ENCODE measurements around the gene CASQ1. TPM values are rescaled to one million over a fixed set of nuclear protein-coding genes. Genes with fewer than 3 reads are reported as not detected.

The CASQ1 gene
- total RNA-seq, 1 donor from 2014 or later = 3.4 TPM

DNA sequence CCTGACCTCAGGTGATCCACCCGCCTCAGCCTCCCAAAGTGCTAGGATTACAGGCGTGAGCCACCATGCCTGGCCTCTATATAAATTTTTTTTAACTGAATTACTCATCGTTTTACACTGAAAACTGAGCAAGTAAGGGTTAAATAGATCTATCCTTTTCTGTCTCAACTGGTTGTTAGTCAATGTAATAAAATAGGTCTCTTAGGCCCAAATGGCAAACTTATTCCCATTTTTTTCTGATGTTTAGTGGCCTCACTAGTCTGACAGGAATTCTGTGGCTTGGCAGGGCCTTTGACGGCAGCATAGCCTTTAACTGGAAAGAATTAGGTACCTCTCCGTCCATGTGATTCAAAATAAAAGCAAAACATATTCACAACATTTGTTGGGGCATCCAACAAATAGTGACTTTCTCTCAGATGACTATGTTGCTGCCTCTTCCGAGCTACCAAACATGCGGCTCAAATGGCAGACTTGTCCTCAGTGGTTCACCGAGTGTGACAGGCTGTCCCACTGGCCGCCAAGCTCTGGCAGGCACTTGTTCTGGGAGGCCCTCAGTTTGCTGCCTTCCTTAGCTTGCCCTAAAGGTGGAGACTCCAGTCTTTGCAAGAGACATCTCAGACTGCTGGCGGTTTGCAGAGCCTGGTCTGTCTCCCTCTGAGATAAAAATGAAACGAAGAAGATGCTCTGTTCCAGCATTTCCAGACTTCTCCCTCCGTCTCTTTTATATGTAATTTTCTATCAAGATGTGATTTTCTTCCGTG is 21.6 kb upstream of the CASQ1 start:
- no peak for DNase-seq

DNA sequence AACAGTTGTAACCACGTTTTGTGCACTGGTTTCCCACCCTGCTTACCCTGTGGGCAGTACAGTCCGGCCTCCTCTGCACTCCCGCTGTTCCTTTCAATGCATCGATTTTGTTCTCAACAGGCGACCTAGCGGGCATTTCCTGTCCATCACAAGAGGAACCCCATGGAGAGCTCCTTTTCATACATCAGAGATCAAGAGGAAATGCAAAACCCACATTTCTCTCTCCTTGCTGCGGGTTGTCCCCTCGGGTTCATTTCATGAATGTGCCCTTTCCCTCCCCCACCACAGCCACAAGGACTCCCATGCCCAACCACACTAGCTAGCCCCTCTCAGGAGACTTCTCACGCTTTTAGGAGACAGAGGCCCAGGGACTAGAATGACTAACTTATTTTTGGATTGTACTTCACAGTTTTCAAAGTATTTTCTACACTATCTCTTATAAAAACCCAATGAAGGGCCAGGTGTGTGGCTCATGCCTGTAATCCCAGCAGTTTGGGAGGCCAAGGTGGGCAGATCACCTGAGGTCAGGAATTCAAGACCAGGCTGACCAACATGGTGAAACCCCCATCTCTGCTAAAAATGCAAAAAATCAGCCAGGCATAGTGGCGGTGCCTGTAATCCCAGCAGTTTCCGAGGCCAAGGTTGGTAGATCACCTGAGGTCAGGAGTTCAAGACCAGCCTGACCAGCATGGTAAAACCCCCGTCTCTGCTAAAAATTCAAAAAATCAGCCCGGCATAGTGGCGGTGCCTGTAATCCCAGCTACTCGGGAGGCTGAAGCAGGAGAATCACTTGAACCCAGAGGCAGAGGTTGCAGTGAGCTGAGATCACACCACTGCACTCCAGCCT is 20.6 kb upstream of the CASQ1 start:
- no peak for DNase-seq

DNA sequence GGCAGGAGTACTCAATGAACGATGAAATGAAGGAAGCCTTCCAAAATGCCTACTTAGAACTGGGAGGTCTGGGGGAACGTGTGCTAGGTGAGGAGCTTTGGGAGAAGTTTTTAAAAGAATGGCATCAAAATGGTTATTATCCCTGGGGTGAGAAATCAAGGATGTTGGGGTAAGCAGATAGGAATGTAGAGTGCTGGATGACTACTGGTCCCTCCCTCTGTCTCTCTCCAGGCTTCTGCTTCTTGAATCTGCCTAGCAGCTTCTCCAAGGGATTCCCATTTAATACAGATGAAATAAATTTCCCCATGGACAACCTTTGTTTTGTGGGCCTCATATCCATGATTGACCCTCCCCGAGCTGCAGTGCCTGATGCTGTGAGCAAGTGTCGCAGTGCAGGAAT is 19.0 kb upstream of the CASQ1 start:
- DNase-seq = no peak

DNA sequence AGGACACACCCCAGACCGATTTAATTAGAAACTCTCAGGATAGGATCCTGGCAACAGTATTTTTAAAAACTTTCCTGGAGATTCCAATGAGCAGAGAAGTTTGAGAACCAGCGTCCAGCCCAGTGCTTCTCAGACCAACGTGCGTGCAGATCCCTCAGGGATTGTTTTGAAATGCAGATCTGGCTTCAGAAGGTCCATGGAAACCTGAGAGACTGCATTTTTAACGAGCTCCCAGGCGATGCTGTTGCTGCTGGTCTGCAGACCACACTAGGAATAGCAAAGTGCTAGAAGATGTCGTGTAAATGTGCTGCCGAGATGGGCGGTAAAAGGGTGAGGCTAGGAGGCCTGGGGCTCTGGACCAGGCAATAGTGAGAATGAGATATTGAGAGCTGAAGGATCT is 18.4 kb upstream of the CASQ1 start:
- DNase-seq = no peak

DNA sequence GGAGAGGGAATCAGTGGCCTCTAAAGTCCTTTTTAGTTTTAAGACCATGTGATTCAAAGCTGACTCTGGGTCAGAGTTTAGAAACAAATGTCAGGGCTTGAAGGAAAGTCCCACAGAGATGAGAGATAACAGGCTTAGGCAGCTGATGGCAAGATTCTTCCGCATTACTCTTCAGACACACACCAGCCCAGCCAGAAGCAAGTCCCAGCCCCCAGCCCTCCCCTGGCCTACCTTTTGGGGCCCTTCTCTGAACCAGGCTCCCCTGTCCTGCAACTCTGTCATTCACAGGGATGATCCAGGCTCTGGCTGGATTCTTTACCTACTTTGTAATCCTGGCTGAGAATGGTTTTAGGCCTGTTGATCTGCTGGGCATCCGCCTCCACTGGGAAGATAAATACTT is 13.1 kb upstream of the CASQ1 start:
- no peak for DNase-seq

DNA sequence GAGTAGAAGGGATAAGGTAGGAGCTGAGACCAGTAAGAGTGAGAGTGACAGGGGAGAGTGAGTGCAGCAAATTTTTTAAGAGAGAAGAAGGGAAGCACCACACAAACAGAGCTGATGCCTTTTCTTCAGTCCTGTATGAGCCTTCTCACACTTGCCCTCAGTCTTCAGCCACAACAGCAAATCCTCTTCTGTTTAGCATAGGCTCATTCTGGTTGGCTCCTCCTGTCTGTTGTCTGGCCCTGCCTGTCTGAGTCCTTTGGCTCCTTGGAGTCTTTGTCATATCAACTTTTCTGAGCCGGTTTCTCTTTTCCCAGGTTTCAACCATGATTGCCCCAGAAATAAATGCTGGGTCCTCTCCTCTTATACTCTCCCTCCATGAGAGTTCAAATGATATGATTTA is 12.7 kb upstream of the CASQ1 start:
- DNase-seq = no peak

DNA sequence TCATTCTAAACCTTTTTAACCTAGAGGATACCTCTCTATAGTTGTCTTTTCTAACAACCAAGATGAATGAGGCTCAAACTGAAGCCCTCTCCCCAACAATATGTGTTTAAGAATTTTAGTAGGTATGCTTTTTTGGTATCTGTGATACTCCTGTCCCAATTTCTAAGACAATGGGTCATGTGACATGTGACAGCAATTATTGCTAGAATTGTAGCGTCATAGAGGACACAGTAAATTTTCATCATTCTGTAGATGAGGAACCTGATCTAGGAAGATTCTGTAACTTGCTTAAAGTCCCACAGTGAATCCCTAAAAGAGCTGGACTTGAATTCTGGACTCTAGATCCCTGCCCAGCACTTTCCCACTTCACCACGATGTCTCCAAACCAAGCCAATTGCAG is 11.6 kb upstream of the CASQ1 start:
- DNase-seq = no peak

DNA sequence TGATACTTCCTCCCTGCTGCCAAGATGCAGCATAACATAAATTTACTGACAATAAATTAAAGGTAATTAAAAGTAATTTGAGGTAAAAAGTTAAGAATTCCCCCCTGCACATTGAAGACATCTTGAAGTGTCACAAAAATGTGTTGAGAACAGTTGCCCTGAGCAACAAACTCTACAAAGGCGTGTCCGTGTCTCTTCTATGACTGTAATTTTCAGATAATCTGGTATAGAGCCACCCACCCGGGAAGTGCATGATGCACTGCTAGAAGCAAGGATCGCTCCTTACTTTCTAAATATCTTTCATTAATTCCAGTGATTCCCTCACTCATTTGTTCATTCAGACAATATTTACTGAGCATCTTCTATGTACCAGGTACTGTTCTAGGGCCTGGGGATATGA is 11.0 kb upstream of the CASQ1 start:
- DNase-seq = no peak

DNA sequence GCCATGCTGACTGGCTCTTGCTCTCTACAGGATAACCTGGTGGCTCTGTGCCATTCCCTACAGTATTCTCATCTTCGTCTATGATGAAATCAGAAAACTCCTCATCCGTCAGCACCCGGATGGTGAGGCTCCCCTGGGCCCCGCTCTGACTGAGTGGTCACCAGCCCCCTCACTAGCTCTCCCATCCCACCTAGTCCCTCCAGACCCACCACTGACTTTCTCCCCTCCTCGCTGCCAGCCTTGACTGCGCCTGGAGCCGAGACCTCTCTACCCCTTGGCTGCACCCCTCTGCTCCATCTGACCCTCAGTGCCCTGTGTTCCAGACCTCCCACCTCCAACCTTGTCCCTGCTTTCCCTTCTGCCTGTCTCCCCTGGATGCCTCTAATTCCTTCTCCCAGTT is 4.1 kb upstream of the CASQ1 start:
- DNase-seq = no peak

DNA sequence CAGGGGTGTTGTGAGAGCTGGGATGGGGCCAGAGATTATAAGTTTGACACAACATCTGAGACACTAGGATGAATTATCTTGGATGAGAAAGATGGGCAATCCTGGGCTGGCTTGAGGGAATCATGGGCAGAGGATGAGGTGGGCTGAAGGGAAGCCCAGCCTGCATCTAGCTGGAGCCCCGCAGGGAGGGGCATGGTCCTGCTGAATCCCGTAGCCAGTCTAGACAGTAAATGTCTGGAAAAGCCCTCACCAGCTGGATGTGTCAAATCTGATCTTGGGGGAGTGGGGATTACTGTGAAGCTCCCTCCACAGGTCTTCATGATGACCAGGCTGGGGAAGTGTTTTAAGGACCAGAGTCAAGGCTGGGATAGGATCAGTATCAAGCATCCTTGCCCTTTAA is 3.6 kb upstream of the CASQ1 start:
- DNase-seq = no peak

DNA sequence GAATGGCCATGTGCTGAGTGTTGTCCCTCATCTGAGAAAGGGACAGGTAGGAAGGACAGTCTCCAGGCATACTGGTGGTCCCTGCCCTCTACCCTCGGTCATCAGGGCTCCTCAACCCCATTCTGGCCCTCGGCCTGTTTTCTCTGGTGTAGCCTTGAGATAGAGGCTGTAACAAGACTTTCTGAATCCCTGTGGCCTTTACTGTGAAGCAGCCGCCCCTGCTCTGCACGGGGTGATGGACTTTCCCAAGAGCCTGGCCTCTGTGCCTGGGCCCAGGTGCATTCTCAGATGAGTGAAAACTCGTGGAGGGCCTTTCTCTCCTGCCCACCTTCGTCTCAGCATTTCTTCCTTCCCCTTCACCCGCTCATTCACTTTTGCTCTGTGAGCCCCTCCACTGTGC is 3.0 kb upstream of the CASQ1 start:
- no peak for DNase-seq

DNA sequence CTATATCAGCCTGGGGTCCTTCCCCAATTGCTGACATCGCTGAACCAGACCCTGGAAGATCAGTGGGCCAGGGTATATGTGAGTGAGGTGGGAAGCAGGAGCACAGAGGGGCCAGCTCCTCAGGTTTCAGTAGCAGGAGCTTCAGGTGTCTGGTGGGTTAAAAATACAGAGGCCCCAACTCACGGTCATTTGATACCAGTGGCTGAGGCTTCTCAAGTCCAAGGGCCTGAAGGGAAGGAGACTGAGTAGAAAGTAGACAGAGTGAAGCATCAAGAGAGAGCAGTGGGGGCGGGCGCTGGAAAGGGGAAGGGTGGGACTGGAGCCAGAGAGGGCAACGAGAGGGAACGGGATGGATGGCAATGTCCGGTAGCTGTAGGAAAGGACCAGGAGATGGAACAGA is 2.0 kb upstream of the CASQ1 start:
- DNase-seq = no peak

DNA sequence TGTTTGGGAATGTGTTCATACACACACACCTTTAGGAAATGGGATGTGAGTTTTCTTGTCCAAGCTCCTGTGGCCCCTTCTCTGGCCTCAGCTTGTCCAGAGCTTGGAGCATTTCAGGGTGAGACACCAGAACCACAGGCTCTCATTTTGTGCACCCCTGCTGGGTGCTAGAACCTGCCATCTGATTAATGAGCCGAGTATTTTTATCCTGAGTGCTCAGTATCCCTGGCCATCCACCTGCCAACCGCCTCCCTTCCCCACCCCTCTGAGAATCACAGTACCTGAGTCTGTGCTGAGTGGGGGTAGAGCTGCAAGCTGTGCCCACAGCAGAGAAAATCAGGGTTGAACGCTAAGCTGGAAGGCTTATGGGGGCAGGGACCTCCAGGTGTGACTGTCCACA is 1.4 kb downstream of the CASQ1 start:
- DNase-seq = no peak

DNA sequence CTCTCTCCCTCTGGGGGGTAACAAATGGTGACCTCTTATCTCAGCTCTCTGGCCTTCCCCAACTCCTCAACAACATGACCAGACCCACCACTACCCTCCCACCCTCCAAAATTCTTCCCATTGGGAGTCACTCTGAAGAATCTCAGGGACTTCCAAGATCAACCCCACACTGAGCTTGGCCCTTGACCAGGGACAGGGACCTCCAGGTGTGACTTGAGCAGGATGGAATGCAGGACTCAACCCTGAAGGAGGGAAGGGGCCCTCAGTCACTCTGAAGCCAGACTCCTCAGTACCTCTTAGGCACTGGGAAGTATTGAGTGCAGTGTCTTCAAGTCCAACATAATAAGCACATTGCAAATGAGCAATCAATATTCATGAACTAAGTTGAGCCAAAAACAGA is 1.9 kb downstream of the CASQ1 start:
- no peak for DNase-seq

DNA sequence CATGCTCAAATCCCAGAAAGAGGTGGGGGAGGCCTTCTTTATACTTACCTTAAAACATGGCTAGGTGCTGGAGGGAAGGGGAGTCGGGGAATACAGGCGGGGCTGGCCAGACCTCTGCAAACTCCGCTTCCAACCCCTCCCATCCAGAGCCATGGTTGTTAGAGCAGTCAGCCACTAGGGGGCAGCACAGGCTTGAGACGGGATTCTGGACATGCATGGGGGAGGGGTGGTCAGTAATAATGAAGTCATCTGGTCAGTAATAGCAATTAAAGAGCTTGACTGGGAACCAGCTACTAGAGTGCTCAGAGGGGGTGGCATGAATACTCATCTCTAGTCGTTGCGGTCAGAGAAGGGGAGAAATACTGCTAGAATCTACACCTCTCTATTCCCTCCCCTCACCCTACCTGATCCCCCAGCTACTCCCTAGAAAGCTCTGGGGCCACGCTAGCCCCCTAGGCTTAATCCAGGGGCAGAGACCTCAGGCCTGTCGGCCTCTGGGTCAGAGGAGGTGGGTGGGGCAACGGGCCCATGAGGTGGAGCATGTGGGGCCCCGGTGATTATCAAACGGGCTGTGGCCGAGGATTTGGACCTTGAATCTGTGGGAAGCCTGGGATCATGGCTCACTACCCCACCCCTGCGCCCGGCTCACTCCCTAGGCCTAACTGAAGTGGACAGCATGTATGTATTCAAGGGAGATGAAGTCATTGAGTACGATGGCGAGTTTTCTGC is 2.9 kb downstream of the CASQ1 start:
- peak; percentile 72 for DNase-seq

DNA sequence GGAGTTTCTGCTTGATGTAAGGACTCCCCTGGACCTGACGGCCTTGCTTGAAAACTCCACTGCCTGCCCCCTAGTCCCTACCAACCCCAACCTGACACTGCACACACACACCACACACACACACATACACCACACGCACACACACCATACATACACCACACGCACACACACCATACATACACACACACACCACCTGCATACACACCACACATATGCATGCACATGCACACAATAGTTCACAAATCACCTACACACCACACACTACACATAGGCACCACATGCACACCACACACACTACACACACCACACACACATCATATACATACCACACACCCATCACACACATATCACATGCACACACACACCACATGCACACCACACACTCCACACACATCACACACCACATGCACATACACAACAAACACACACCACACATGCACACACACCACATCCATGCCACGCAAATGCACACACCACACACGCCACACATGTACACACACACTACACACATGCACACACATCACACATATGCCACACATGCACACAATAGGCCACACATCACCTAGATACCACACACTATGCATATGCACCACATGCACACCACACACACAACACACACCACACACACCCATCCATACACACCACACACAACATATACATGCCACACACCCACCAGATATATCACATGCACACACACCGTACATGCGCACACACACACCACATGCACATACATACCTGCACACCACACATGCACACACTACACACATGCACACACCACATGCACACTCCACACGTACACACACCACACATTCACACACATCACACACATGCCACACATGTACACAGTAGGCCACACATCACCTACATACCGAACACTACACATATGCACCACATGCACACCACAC is 3.7 kb downstream of the CASQ1 start:
- no peak for DNase-seq

DNA sequence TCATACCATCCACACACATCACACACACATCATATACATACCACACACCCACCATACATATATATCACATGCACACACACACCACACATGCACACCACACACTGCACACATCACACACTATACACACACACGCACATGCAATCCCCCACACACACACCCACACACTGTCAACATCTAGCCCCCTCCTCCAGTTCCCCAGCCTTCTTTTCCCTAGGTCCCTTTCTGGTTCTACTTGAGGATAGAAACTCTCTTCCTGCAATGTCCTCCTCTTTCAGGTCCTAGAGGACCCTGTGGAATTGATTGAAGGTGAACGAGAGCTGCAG is 4.3 kb downstream of the CASQ1 start:
- no peak for DNase-seq

DNA sequence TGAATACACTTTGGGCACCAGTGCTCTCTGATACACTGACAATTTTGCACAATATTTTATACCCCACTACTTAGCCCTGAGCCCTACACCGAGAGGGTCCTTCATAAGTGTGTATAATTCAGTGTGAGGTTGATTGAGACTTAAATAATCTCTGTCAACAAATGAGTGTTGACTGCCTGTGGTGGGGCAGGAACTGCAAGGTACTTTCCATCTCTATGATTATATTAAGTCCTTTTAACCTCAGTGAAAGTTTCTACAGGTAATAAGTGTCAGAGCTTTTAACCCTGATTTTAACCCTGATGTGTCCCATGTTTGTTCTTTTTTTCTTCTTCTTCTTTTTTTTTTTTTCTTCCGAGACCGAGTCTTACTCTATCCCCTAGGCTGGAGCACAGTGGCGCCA is 5.8 kb downstream of the CASQ1 start:
- DNase-seq = no peak

DNA sequence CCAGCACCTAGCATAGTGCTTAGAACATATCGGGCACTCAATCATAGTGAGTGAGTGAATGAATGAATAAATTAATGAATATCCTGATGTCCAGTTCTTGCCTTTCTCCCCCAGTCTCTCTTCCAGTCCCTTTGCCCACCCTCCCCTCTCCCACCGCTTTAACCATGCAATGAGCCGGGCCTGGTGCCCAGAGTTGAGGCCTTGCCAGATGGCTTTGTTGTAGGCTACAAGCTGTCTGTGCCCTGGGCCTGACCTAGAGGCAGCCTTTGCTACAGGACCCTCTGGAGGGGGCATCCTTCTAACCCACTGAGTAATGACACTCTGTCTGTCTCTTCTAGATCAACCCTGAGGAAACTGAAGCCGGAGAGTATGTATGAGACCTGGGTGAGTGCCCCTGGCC is 6.9 kb downstream of the CASQ1 start:
- no peak for DNase-seq

DNA sequence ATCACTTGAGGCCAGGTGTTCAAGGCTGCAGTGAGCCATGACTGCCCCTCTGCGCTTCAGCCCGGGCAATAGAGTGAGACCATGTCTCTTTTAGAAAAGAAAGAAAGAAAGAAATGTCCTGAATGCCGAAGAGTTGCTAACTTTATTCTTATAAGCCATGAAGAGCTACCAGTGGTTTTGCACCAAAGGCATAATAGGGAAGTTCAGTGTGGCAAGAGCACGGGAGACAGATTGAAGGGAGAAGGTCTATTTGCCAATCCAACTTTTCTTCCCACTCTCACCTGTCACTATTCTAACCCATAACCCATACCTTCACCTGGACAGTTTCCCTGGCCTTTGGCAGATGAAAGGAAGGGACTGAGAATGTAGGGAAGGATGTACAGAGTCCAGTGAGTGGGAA is 10.4 kb downstream of the CASQ1 start:
- DNase-seq = no peak

DNA sequence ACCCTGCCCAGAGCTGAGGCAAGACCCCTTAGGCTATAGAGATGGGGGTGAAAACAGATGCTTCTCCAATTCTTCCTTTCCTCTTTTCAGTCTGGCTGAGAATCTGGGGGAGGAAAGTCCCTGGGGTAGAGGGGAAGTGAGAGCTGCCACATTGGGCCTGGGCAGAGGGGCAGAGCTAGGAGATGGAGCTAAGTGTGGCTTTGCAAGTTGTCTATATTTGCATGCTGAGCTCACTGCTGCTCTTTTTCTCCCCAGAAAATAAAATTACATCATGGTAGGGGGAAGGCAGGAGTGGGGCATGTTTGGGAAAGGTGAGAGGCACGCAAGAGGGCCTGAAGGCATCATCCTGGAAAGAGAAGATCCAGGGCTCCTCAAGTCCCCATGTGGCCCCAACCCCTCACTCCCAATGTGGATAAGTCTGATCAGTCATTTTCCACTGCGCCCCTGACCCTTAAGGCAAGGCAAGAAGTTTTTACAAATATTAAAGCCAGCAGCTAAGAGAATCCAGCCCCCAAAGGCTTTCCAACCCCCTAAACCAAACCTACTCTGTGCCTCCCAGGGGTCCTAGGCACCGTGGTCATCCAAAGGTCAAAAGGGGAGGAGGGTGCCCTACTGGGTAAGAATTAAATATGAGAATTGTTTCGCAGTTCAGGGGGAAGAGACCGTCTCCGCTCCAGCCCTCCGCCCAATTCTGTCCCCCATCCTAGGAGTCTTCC is 14.3 kb downstream of the CASQ1 start:
- DNase-seq = no peak
